K562 (cell line): ENCODE data around the gene HYI. TPM values are rescaled to one million over a fixed set of nuclear protein-coding genes. Genes with fewer than 3 reads are reported as not detected.

ENCODE experiments used
- ATAC-seq: fragments of 200-7000 bp; cut with Tn5 transposase; 3 replicates; pipeline ENCODE4 v1.9.1; 2020; ENCODE audit warnings: moderate library complexity
- BruUV-seq: library from RNA; stranded (reverse); fragments of 400-500 nt; replicated peaks from 2 replicates; lab custom pipeline; 2021; lab: Mats Ljungman, UMichigan
- CTCF ChIA-PET: fragments of 300-600 bp; formaldehyde crosslinking; extraction: SDS; loops from one replicate; lab custom pipeline; 2021; ENCODE audit warnings: low intra/inter-chr PET ratio; lab: Yijun Ruan, JAX
- POLR2A ChIA-PET: fragments of 300-600, 350-650 bp; sonication (Branson Sonifier 250); formaldehyde crosslinking; extraction: SDS; loops from one replicate; lab custom pipeline; 2021; ENCODE audit warnings: antibody characterized with exemption, inconsistent platforms; lab: Yijun Ruan, JAX
- DNase-seq, 4 experiments: peaks; one replicate each; pipeline versions ENCODE4 v3.0.0 to v3.0.0-alpha.2; 2011 to 2018; ENCODE audit warnings: low spot score in 3 of 4, mixed read lengths in 3 of 4; ENCODE audit errors: extremely low read depth in 1 of 4
- FAIRE-seq: peaks from 2 replicates; lab custom pipeline; 2011; peaks lifted over from hg19 to GRCh38; lab: Jason Lieb, UNC
- H2AFZ ChIP-seq: 2 replicates; pipeline ENCODE4 v1.6.0; 2011; ENCODE audit warnings: low read depth, low read length, control low read depth, inconsistent platforms
- H3K27ac ChIP-seq: fragments of 200-600 bp; 3 replicates; pipeline ENCODE4 v1.8.0; 2011; ENCODE audit warnings: low read depth, mild to moderate bottlenecking, control low read depth, inconsistent platforms, low read length, moderate library complexity, mixed read lengths; ENCODE audit errors: extremely low read depth
- H3K27me3 ChIP-seq, 2 experiments: fragments of 300-600 bp in 1 of 2; 2 replicates in 1 of 2; 3 replicates in 1 of 2; pipeline versions ENCODE4 v1.6.0 to v1.8.0; 2011; ENCODE audit warnings: inconsistent platforms in 2 of 2, low read length in 2 of 2, mild to moderate bottlenecking in 1 of 2, mixed read lengths in 1 of 2, moderate library complexity in 1 of 2; ENCODE audit not compliant: control insufficient read depth in 2 of 2, insufficient read depth in 2 of 2
- H3K36me3 ChIP-seq: fragments of 300-600 bp; 3 replicates; pipeline ENCODE4 v1.8.0; 2011; ENCODE audit warnings: mild to moderate bottlenecking, low read length, inconsistent platforms; ENCODE audit not compliant: control insufficient read depth, insufficient read depth
- H3K4me1 ChIP-seq, 2 experiments: fragments of 200-600 bp in 1 of 2; replicated peaks in 1 of 2; 2 replicates in 1 of 2; 3 replicates in 1 of 2; pipeline versions ENCODE4 v1.5.1 to v1.8.0; 2011; ENCODE audit warnings: inconsistent platforms in 2 of 2, low read length in 2 of 2, mild to moderate bottlenecking in 1 of 2, mixed read lengths in 1 of 2, moderate library complexity in 1 of 2; ENCODE audit not compliant: control insufficient read depth in 2 of 2, insufficient read depth in 2 of 2
- H3K4me2 ChIP-seq: 2 replicates; pipeline ENCODE4 v1.6.1; 2011; ENCODE audit warnings: low read length, control low read depth, inconsistent platforms, mixed read lengths; ENCODE audit not compliant: insufficient read depth
- H3K4me3 ChIP-seq: fragments of 200-600 bp; sonication (generic), shearing (Covaris generic); 2 replicates; pipeline ENCODE4 v1.5.1; 2016; ENCODE audit warnings: control low read depth, inconsistent platforms
- H3K79me2 ChIP-seq: fragments of 200-600 bp; 3 replicates; pipeline ENCODE4 v1.8.0; 2011; ENCODE audit warnings: low read length, inconsistent platforms; ENCODE audit not compliant: control insufficient read depth, insufficient read depth
- H3K9ac ChIP-seq, 2 experiments: 2 replicates each; pipeline versions ENCODE4 v1.6.0 to v1.6.1; 2011; ENCODE audit warnings: low read depth in 2 of 2, low read length in 2 of 2, control low read depth in 1 of 2, inconsistent platforms in 1 of 2, mild to moderate bottlenecking in 1 of 2, mixed read lengths in 1 of 2; ENCODE audit not compliant: insufficient read depth in 1 of 2
- H3K9me1 ChIP-seq: one replicate; pipeline ENCODE4 v1.6.0; 2011; ENCODE audit warnings: inconsistent platforms, mild to moderate bottlenecking, low read length, moderate library complexity; ENCODE audit not compliant: control insufficient read depth, insufficient read depth
- H3K9me3 ChIP-seq: replicated peaks from 2 replicates; pipeline ENCODE4 v1.5.1; 2011; ENCODE audit warnings: low read depth, low read length, inconsistent platforms; ENCODE audit not compliant: control insufficient read depth, insufficient read depth
- H4K20me1 ChIP-seq: replicated peaks from 2 replicates; pipeline ENCODE4 v1.6.1; 2011; ENCODE audit warnings: low read length, inconsistent platforms, mixed read lengths; ENCODE audit not compliant: control insufficient read depth, insufficient read depth
- BACH1 ChIP-seq: fragments of 200-800 bp; sonication (Bioruptor generic); IDR thresholded peaks from 2 replicates; pipeline ENCODE4 v1.6.1; 2016; ENCODE audit warnings: missing genetic modification characterization, missing compliant biosample characterization
- ESRRB ChIP-seq: fragments of 250-450 bp; sonication (Bioruptor Pico); IDR thresholded peaks from 2 replicates; pipeline ENCODE4 v1.5.0; 2020; ENCODE audit warnings: mild to moderate bottlenecking, moderate library complexity, borderline replicate concordance
- ETS2 ChIP-seq: IDR thresholded peaks from 2 replicates; pipeline ENCODE4 v1.6.1; 2016; ENCODE audit warnings: borderline replicate concordance, missing genetic modification characterization, mild to moderate bottlenecking, moderate library complexity, missing compliant biosample characterization; ENCODE audit not compliant: poor library complexity, severe bottlenecking
- PTBP1 ChIP-seq: fragments of 200-400 bp; formaldehyde crosslinking; IDR thresholded peaks from 2 replicates; pipeline ENCODE4 v1.6.1; 2017; ENCODE audit warnings: low read depth, low read length
- RAD21 ChIP-seq, 2 experiments: fragments of 250-450 bp in 1 of 2; fragments of 450-650 bp in 1 of 2; sonication (Bioruptor Pico) in 1 of 2; formaldehyde crosslinking in 1 of 2; IDR thresholded peaks in 1 of 2; conservative IDR thresholded peaks in 1 of 2; 2 replicates each; pipeline versions ENCODE4 v1.4.0 to v1.8.0; 2020 to 2022; ENCODE audit warnings: mild to moderate bottlenecking in 2 of 2, moderate library complexity in 1 of 2
- SMAD1 ChIP-seq: fragments of 150-350 bp; IDR thresholded peaks from 2 replicates; pipeline ENCODE4 v1.6.1; 2014; ENCODE audit warnings: low read length, low read depth; ENCODE audit not compliant: partially characterized antibody
- SP2 ChIP-seq: IDR thresholded peaks from 2 replicates; pipeline ENCODE4 v1.6.1; 2011; ENCODE audit warnings: mild to moderate bottlenecking, low read depth, low read length, moderate library complexity; ENCODE audit not compliant: poor library complexity, severe bottlenecking; ENCODE audit errors: extremely low read depth
- XRCC5 ChIP-seq: fragments of 200-400 bp; formaldehyde crosslinking; IDR thresholded peaks from 2 replicates; pipeline ENCODE4 v1.6.1; 2017; ENCODE audit warnings: low read depth, mild to moderate bottlenecking, low read length
- WGBS: fragments of 100-300 bp; shearing (Covaris generic); methylation state at CpG from one replicate; pipeline ENCODE4 v1.1.6; 2016; ENCODE audit warnings: low coverage, mixed read lengths; ENCODE audit not compliant: insufficient coverage; ENCODE audit errors: missing lambda C conversion rate; 5-methylcytosine and 5-hydroxymethylcytosine counted together
- in situ Hi-C: fragments of 300-500 bp; cut with MboI; formaldehyde crosslinking; loops from 4 replicates; pipeline ENCODE4 v1.15.0; 2018; ENCODE audit warnings: inconsistent platforms, mixed read lengths
- intact Hi-C: fragments of 100-400 bp; cut with micrococcal nuclease; formaldehyde crosslinking; loops from 2 replicates; pipeline ENCODE4 v1.14.2; 2022
- polyA plus RNA-seq, 8 experiments: library from polyadenylated mRNA; depleted of rRNA in 4 of 8; stranded (reverse) in 5 of 8; unstranded in 3 of 8; fragments of >200 nt; fragmentation: Nextera tagmentation in 2 of 8; fragmentation: Illumina TruSeq in 1 of 8; extraction: Ambion mirVana in 2 of 8; extraction: Trizol in 1 of 8; gene quantifications; 2 replicates each; pipeline versions ENCODE4 v1.2.1 to v1.2.3, GENCODE V29; 2011 to 2014; ENCODE audit warnings: inconsistent platforms in 1 of 8, missing spikeins in 1 of 8
- total RNA-seq, 7 experiments: library from RNA; depleted of rRNA in 6 of 7; stranded (reverse); fragments of >200 nt in 6 of 7; fragmentation: Illumina TruSeq in 2 of 7; extraction: Trizol in 2 of 7; gene quantifications; 2 replicates each; pipeline versions ENCODE4 v1.2.1 to v1.2.3, GENCODE V29; 2011 to 2021; ENCODE audit warnings: low replicate concordance in 1 of 7
- TF ChIP-seq, protein P1 (sequence below): fragments of 450-650 bp; IDR thresholded peaks from 2 replicates; pipeline ENCODE4 v1.6.1; 2017; ENCODE audit warnings: antibody characterized with exemption, mild to moderate bottlenecking
- TF ChIP-seq, protein P2 (sequence below): sonication (generic); formaldehyde crosslinking; IDR thresholded peaks from 2 replicates; pipeline ENCODE4 v1.5.0; 2020; ENCODE audit warnings: missing genetic modification reagents

HYI gene
- total and polyA plus RNA-seq, 9 of the 15 experiments (the other 6 are each of a cell fraction or from before 2014, with no cell fraction given), result 0.04 to 4.1 (median 1.4) TPM; not detected in 1

DNA sequence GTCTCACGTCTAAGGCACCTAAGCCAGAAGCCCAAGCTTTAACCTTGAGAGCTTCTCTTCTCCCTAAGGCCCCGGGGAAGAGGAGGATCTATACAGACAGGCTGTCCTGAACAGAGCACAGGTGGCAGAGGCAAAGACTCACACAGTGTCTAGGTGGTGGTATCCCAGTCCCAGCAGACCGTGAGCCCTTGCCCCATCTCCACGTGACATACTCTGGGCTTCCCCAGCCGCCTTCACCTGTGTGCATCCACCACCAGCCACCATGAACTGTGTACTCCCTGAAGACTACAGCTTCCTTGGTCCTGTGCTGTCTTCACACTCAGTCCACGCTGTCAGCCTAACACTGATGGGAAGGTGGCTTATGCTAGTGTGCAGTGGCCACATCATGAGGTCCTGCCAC is 32.3 kb downstream of the HYI start (continued):
- TF ChIP-seq, protein P1, sequence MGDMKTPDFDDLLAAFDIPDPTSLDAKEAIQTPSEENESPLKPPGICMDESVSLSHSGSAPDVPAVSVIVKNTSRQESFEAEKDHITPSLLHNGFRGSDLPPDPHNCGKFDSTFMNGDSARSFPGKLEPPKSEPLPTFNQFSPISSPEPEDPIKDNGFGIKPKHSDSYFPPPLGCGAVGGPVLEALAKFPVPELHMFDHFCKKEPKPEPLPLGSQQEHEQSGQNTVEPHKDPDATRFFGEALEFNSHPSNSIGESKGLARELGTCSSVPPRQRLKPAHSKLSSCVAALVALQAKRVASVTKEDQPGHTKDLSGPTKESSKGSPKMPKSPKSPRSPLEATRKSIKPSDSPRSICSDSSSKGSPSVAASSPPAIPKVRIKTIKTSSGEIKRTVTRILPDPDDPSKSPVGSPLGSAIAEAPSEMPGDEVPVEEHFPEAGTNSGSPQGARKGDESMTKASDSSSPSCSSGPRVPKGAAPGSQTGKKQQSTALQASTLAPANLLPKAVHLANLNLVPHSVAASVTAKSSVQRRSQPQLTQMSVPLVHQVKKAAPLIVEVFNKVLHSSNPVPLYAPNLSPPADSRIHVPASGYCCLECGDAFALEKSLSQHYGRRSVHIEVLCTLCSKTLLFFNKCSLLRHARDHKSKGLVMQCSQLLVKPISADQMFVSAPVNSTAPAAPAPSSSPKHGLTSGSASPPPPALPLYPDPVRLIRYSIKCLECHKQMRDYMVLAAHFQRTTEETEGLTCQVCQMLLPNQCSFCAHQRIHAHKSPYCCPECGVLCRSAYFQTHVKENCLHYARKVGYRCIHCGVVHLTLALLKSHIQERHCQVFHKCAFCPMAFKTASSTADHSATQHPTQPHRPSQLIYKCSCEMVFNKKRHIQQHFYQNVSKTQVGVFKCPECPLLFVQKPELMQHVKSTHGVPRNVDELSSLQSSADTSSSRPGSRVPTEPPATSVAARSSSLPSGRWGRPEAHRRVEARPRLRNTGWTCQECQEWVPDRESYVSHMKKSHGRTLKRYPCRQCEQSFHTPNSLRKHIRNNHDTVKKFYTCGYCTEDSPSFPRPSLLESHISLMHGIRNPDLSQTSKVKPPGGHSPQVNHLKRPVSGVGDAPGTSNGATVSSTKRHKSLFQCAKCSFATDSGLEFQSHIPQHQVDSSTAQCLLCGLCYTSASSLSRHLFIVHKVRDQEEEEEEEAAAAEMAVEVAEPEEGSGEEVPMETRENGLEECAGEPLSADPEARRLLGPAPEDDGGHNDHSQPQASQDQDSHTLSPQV, result no peak
- no peak for TF ChIP-seq RAD21 (CRISPR knock-in tag; conservative IDR thresholded peaks at IDR 0.05 in 1 of 2, IDR thresholded peaks at IDR 0.05 in 1 of 2)

DNA sequence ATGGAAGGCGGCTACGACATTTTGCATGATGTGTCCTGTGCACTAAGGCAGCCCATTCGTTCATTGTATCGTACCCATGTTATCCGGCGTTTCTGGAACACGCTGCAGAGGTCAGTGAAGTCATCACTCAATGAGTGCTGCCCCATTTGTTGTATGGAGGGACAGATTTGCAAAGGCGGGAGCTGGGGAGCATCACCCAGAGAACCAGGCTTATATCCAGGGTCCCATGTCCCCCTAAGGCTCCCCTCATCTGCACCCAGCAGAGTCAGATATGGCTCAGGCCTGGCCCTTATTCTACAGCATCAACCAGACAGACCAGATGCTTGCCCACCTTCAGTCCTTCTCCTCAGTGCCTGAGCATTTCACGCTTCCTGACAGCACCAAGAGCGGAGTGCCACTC is 32.9 kb downstream of the HYI start:
- CTCF ChIA-PET, result no interaction called here
- in situ Hi-C loops, result no loop called here

More for the DNA sequence above, 32.9 kb downstream of the HYI start:
- peaks cover 5% of the 10 kb centered on the region for H3K9me1 ChIP-seq
- no peaks in the 10 kb centered on the region; a peak in 1 of 5 replicates for H3K4me1 ChIP-seq
- ATAC-seq (no peak), DNase-seq (no peak), FAIRE-seq (no peak)
- H3K9ac ChIP-seq, result no peak overlapping the region; a peak in 1 of 4 replicates
- no peak overlapping the region for H3K27ac ChIP-seq
- H3K9me3 ChIP-seq, result no peaks in the 10 kb centered on the region
- no peaks in the 10 kb centered on the region for H4K20me1 ChIP-seq
- no peak overlapping the region for H3K4me2 ChIP-seq
- TF ChIP-seq XRCC5, result no peak
- TF ChIP-seq SP2, result no peak
- TF ChIP-seq, protein P2, sequence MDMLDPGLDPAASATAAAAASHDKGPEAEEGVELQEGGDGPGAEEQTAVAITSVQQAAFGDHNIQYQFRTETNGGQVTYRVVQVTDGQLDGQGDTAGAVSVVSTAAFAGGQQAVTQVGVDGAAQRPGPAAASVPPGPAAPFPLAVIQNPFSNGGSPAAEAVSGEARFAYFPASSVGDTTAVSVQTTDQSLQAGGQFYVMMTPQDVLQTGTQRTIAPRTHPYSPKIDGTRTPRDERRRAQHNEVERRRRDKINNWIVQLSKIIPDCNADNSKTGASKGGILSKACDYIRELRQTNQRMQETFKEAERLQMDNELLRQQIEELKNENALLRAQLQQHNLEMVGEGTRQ (CRISPR knock-in tag), result no peak
- no peak for TF ChIP-seq PTBP1
- TF ChIP-seq ESRRB (CRISPR knock-in tag), result no peak
- TF ChIP-seq ETS2 (tag), result no peak
- TF ChIP-seq BACH1 (tag), result no peak
- TF ChIP-seq SMAD1, result no peak
- H3K79me2 ChIP-seq, result no peaks in the 10 kb centered on the region
- no TSS peak for BruUV-seq
- H2AFZ ChIP-seq, result no peak overlapping the region
- peaks cover 74% of the 10 kb centered on the region; the same call in 2 of the 3 replicates for H3K36me3 ChIP-seq
- H3K27me3 ChIP-seq, result no peaks in the 10 kb centered on the region
- POLR2A ChIA-PET, result interaction anchor here (1.1 kb wide), 1 partner anchor 14 kb away, joined by 3 read pairs; no protein-coding TSS in a partner anchor
- intact Hi-C loops, result no loop called here
- WGBS, result 89% methylated on average over 10 of the region's 10 CpGs
- no peak overlapping the region for H3K4me3 ChIP-seq
